ENCODE results near the gene HOXB5. TPM values are rescaled to one million over a fixed set of nuclear protein-coding genes. Genes with fewer than 3 reads are reported as not detected.

Gene HOXB5
- total RNA-seq, 2 donors from 2014 or later, result 11.0 to 22.7 TPM

- TF ChIP-seq CTCF (IDR thresholded peaks at IDR 0.05), result no peak
- Histone ChIP-seq H3K9me3 (no peaks in the 10 kb centered on the region), H3K4me3 (no peak overlapping the region), H3K9ac (ENCODE audit: low read depth in 2 of 2, low read length in 2 of 2) (peak overlapping the region; percentile 36 to 37), H3K27ac (peak overlapping the region; percentile 37), H3K4me1 (peaks cover 12% of the 10 kb centered on the region), H3K27me3 (no peaks in the 10 kb centered on the region), H3K36me3 (no peaks in the 10 kb centered on the region)
- intact Hi-C loops (cut with DNase I), result no loop called here
- no peak for DNase-seq
Measured at GRCh38 chr17:48559840-48560817, 33.5 kb downstream of the HOXB5 start.

- Histone ChIP-seq H3K9ac (ENCODE audit: low read depth in 2 of 2, low read length in 2 of 2) (no peak overlapping the region), H3K27me3 (no peaks in the 10 kb centered on the region), H3K9me3 (no peaks in the 10 kb centered on the region), H3K27ac (no peak overlapping the region), H3K36me3 (no peaks in the 10 kb centered on the region), H3K4me1 (peaks cover 12% of the 10 kb centered on the region), H3K4me3 (no peak overlapping the region)
- no peak for TF ChIP-seq CTCF (IDR thresholded peaks at IDR 0.05)
- no peak for DNase-seq
- intact Hi-C loops (cut with DNase I), result no loop called here
Measured at GRCh38 chr17:48559122-48559839, 34.3 kb downstream of the HOXB5 start.

- Histone ChIP-seq H3K4me3 (no peak overlapping the region), H3K27ac (no peak overlapping the region), H3K36me3 (no peaks in the 10 kb centered on the region), H3K9ac (ENCODE audit: low read depth in 2 of 2, low read length in 2 of 2) (no peak overlapping the region), H3K4me1 (peaks cover 12% of the 10 kb centered on the region), H3K27me3 (no peaks in the 10 kb centered on the region), H3K9me3 (no peaks in the 10 kb centered on the region)
- TF ChIP-seq CTCF (IDR thresholded peaks at IDR 0.05), result no peak
- no peak for DNase-seq
- intact Hi-C loops (cut with DNase I), result no loop called here
Measured at GRCh38 chr17:48558831-48559121, 34.8 kb downstream of the HOXB5 start.

- Histone ChIP-seq H3K4me1 (peaks cover 12% of the 10 kb centered on the region), H3K27me3 (no peaks in the 10 kb centered on the region), H3K4me3 (no peak overlapping the region), H3K9me3 (no peaks in the 10 kb centered on the region), H3K27ac (peak overlapping the region; percentile 70), H3K36me3 (no peaks in the 10 kb centered on the region), H3K9ac (ENCODE audit: low read depth in 2 of 2, low read length in 2 of 2) (no peak overlapping the region)
- TF ChIP-seq CTCF (IDR thresholded peaks at IDR 0.05), result no peak
- no peak for DNase-seq
- intact Hi-C loops (cut with DNase I), result no loop called here
Measured at GRCh38 chr17:48558057-48558830, 35.3 kb downstream of the HOXB5 start.

Measured in colonic mucosa (tissue), 4 donors.